GM12878 (cell line): ENCODE measurements around the gene VGLL4. TPM values are rescaled to one million over a fixed set of nuclear protein-coding genes. Genes with fewer than 3 reads are reported as not detected.

ENCODE experiments used
- ATF3 ChIP-seq: IDR thresholded peaks from 2 replicates; pipeline ENCODE4 v1.6.1; 2011; ENCODE audit warnings: low read depth, mild to moderate bottlenecking, low read length, moderate library complexity, borderline replicate concordance; ENCODE audit errors: extremely low read depth
- ATF7 ChIP-seq: fragments of 450-650 bp; IDR thresholded peaks from 2 replicates; pipeline ENCODE4 v1.6.1; 2016; ENCODE audit warnings: low read depth, mild to moderate bottlenecking
- HDAC2 ChIP-seq: fragments of 200-600 bp; sonication (generic); IDR thresholded peaks from 2 replicates; pipeline ENCODE4 v1.6.1; 2017
- HDGF ChIP-seq: fragments of 450-650 bp; IDR thresholded peaks from 2 replicates; pipeline ENCODE4 v1.6.1; 2016; ENCODE audit warnings: antibody characterized with exemption
- JUNB ChIP-seq: IDR thresholded peaks from 2 replicates; pipeline ENCODE4 v1.6.1; 2016; ENCODE audit warnings: antibody characterized with exemption, mild to moderate bottlenecking
- JUND ChIP-seq: IDR thresholded peaks from 2 replicates; pipeline ENCODE4 v1.6.1; 2012; ENCODE audit warnings: low read depth, mild to moderate bottlenecking, low read length, improper control_type of control experiment, moderate library complexity
- LARP7 ChIP-seq: fragments of 450-650 bp; IDR thresholded peaks from 2 replicates; pipeline ENCODE4 v1.6.1; 2017; ENCODE audit warnings: mild to moderate bottlenecking
- PAX8 ChIP-seq: fragments of 450-650 bp; IDR thresholded peaks from 2 replicates; pipeline ENCODE4 v1.6.1; 2017; ENCODE audit warnings: mild to moderate bottlenecking, moderate library complexity
- SMAD5 ChIP-seq: IDR thresholded peaks from 2 replicates; pipeline ENCODE4 v1.6.1; 2016; ENCODE audit warnings: antibody characterized with exemption, low read depth
- SMARCA5 ChIP-seq: fragments of 450-650 bp; IDR thresholded peaks from 2 replicates; pipeline ENCODE4 v1.6.1; 2017; ENCODE audit warnings: mild to moderate bottlenecking
- SRF ChIP-seq, 2 experiments: IDR thresholded peaks; 2 replicates each; pipeline ENCODE4 v1.6.1; 2011; ENCODE audit warnings: low read depth in 2 of 2, low read length in 2 of 2, mild to moderate bottlenecking in 1 of 2, moderate library complexity in 1 of 2
- ZNF274 ChIP-seq: IDR thresholded peaks from one replicate; pipeline ENCODE4 v1.8.0; 2011; ENCODE audit not compliant: insufficient read length, insufficient read depth
- ZNF622 ChIP-seq: fragments of 450-650 bp; IDR thresholded peaks from 2 replicates; pipeline ENCODE4 v1.6.1; 2017; ENCODE audit warnings: mild to moderate bottlenecking, inconsistent platforms
- polyA plus RNA-seq, 11 experiments: library from polyadenylated mRNA; depleted of rRNA in 4 of 11; unstranded in 6 of 11; stranded (reverse) in 5 of 11; fragments of >200 nt; fragmentation: Nextera tagmentation in 4 of 11; fragmentation: Illumina TruSeq in 1 of 11; extraction: Ambion mirVana in 4 of 11; extraction: Trizol in 1 of 11; gene quantifications; 1 replicate in 1 of 11; 2 replicates in 10 of 11; pipeline versions ENCODE4 v1.2.1 to v1.2.3, GENCODE V29; 2011 to 2016; ENCODE audit warnings: inconsistent platforms in 2 of 11, missing spikeins in 2 of 11, low read depth in 1 of 11
- total RNA-seq, 4 experiments: library from RNA; depleted of rRNA in 3 of 4; stranded (reverse); fragments of >200 nt in 3 of 4; fragmentation: Illumina TruSeq in 1 of 4; extraction: Trizol in 1 of 4; gene quantifications; 2 replicates each; pipeline versions ENCODE4 v1.2.1 to v1.2.3, GENCODE V29; 2013 to 2021
- TF ChIP-seq, protein P1 (sequence below): fragments of 450-650 bp; IDR thresholded peaks from 2 replicates; pipeline ENCODE4 v1.6.1; 2017; ENCODE audit warnings: mild to moderate bottlenecking, moderate library complexity
- TF ChIP-seq, protein P2 (sequence below): fragments of 450-650 bp; IDR thresholded peaks from 2 replicates; pipeline ENCODE4 v1.6.1; 2018; ENCODE audit warnings: borderline replicate concordance, mild to moderate bottlenecking; ENCODE audit not compliant: partially characterized antibody

VGLL4 gene
- total and polyA plus RNA-seq, 10 of the 15 experiments (the other 5 are each of a cell fraction or from before 2014, with no cell fraction given): 0.44 to 38.1 (median 16.1) TPM

DNA sequence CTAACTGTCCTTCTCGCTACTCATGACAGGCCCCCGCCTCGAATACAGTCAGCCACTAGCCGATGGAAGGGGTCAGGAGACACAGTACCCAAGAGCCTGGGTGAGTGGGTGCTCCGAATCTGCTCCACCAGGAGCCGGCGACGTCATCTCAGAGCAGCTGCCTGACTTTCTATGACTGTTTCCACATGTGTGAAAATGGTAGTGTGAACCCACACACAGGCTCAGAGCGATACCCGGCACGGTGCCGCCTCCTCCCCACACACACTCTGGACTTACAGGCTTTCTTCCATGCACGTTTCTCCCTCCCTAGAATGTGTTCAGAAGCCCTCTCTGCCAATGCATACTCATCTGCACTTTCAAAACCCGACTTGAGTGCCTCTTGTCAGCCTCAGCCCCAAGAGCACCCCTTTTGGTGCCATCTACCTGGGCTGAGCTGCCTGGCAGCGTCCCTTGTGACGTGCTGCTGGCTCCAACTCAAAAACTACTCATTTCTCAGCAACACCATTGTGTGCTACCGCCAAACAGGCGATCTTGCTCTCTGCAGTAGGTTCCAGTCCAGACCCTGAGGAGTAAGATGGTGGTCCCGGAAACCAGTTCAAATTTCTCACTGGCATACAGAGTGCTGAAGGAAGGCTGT, 29.7 kb downstream of the VGLL4 start (continued):
- TF ChIP-seq, protein P1, sequence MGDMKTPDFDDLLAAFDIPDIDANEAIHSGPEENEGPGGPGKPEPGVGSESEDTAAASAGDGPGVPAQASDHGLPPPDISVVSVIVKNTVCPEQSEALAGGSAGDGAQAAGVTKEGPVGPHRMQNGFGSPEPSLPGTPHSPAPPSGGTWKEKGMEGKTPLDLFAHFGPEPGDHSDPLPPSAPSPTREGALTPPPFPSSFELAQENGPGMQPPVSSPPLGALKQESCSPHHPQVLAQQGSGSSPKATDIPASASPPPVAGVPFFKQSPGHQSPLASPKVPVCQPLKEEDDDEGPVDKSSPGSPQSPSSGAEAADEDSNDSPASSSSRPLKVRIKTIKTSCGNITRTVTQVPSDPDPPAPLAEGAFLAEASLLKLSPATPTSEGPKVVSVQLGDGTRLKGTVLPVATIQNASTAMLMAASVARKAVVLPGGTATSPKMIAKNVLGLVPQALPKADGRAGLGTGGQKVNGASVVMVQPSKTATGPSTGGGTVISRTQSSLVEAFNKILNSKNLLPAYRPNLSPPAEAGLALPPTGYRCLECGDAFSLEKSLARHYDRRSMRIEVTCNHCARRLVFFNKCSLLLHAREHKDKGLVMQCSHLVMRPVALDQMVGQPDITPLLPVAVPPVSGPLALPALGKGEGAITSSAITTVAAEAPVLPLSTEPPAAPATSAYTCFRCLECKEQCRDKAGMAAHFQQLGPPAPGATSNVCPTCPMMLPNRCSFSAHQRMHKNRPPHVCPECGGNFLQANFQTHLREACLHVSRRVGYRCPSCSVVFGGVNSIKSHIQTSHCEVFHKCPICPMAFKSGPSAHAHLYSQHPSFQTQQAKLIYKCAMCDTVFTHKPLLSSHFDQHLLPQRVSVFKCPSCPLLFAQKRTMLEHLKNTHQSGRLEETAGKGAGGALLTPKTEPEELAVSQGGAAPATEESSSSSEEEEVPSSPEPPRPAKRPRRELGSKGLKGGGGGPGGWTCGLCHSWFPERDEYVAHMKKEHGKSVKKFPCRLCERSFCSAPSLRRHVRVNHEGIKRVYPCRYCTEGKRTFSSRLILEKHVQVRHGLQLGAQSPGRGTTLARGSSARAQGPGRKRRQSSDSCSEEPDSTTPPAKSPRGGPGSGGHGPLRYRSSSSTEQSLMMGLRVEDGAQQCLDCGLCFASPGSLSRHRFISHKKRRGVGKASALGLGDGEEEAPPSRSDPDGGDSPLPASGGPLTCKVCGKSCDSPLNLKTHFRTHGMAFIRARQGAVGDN: no peak
- TF ChIP-seq HDAC2: no peak
- no peak for TF ChIP-seq JUNB
- TF ChIP-seq ZNF274: no peak
- no peak for TF ChIP-seq ATF7
- TF ChIP-seq SRF (IDR thresholded peaks at IDR 0.05; ENCODE audit: low read depth in 2 of 2, low read length in 2 of 2): no peak
- TF ChIP-seq HDGF: no peak
- no peak for TF ChIP-seq PAX8
- TF ChIP-seq LARP7: no peak
- TF ChIP-seq JUND: no peak
- TF ChIP-seq ATF3: no peak
- TF ChIP-seq SMAD5: no peak
- no peak for TF ChIP-seq SMARCA5
- TF ChIP-seq, protein P2, sequence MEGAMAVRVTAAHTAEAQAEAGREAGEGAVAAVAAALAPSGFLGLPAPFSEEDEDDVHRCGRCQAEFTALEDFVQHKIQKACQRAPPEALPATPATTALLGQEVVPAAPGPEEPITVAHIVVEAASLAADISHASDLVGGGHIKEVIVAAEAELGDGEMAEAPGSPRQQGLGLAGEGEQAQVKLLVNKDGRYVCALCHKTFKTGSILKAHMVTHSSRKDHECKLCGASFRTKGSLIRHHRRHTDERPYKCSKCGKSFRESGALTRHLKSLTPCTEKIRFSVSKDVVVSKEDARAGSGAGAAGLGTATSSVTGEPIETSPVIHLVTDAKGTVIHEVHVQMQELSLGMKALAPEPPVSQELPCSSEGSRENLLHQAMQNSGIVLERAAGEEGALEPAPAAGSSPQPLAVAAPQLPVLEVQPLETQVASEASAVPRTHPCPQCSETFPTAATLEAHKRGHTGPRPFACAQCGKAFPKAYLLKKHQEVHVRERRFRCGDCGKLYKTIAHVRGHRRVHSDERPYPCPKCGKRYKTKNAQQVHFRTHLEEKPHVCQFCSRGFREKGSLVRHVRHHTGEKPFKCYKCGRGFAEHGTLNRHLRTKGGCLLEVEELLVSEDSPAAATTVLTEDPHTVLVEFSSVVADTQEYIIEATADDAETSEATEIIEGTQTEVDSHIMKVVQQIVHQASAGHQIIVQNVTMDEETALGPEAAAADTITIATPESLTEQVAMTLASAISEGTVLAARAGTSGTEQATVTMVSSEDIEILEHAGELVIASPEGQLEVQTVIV: no peak
- no peak for TF ChIP-seq ZNF622
